GOT3 (cell line): ENCODE measurements around the gene IFT57.

ENCODE experiments used
- DNase-seq: peaks from one replicate; lab custom pipeline; 2025; ENCODE audit warnings: mixed read lengths; lab: John Stamatoyannopoulos, UW

IFT57 gene

GRCh38 chr3:108125153-108125543 lies 97.1 kb downstream of the IFT57 start:
- DNase-seq = no peak

- DNase-seq = no peak
These were observed 97.7 kb downstream of the IFT57 start for GRCh38 chr3:108124337-108125152.

- DNase-seq = no peak
These were observed 98.9 kb downstream of the IFT57 start for GRCh38 chr3:108123326-108123725.

GRCh38 chr3:108122276-108122675 lies 99.9 kb downstream of the IFT57 start:
- DNase-seq = no peak

GRCh38 chr3:108119398-108120104 lies 102.7 kb downstream of the IFT57 start:
- DNase-seq = no peak

GRCh38 chr3:108118038-108118768 lies 104.0 kb downstream of the IFT57 start:
- no peak for DNase-seq

GRCh38 chr3:108117241-108117775 lies 104.9 kb downstream of the IFT57 start:
- no peak for DNase-seq

GRCh38 chr3:108114423-108115065 lies 107.7 kb downstream of the IFT57 start:
- DNase-seq = no peak

GRCh38 chr3:108113975-108114374 lies 108.2 kb downstream of the IFT57 start:
- no peak for DNase-seq

GRCh38 chr3:108110934-108111333 lies 111.3 kb downstream of the IFT57 start:
- no peak for DNase-seq
